HG03354 (cell line): ENCODE results near the gene ZNF521.

ENCODE experiments used
- ATAC-seq: cut with Tn5 transposase; IDR thresholded peaks from one replicate; pipeline ENCODE4 v1.9.1; 2021; ENCODE audit warnings: mild to moderate bottlenecking; ENCODE audit not compliant: unreplicated experiment, poor library complexity, severe bottlenecking

Gene ZNF521

DNA sequence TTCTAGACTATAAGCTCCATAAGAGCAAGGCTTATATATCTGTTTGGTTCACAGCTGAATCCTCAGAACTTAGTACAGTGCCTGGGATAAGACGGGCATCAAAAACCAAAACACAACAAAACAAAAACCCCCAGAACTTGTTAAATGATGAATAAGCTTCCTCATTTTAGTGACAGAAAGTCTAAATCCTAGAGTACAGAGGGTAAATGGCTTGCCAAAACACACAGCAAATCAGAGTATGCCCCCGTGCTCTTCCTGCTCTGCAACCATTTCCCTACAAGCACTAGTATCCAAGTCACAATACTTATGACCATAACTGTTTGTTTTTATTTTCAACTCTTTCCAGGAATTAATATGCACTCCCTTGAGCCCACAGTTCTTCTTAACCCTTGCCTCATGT, 10.1 kb downstream of the ZNF521 start:
- ATAC-seq = no peak

DNA sequence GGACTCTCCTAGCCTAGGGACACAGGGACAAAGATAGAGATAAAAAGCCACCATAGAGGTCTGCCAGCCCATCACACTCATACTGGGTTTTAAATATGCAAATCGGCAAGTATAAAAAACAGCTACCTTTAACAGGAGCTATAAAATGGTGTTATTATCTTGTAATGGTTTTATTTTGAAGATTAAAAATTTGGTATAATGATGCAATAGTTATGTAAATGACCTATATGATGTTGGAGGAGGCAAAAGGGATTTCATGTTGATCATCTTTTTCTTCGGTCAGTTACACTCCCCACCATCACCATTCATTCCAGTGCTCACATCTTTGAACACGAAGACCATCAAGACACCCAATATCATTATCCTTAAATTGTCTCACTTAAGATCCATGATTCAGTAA, 11.2 kb downstream of the ZNF521 start:
- ATAC-seq = no peak

DNA sequence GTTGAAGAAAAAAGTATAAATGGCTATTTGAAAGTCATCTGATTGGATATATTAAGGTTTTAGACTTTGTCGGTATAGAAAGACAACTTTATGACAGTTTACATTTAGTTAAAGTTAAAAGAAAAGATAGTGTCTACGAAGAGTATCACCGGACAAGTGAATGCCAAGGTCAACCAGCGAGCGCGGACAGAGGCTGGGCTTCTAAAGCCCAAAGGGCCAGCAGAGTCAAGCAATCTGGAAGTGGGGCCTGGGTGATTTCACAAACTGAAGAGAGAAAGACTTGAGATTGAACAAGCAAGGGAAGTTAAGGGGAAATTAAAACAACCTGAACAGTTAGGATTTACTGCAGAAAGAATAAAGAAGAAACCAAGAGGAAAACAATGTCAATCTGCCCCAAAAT, 16.3 kb downstream of the ZNF521 start:
- no peak for ATAC-seq

- no peak for ATAC-seq
These were observed 16.9 kb downstream of the ZNF521 start for GRCh38 chr18:25335062-25335461.

DNA sequence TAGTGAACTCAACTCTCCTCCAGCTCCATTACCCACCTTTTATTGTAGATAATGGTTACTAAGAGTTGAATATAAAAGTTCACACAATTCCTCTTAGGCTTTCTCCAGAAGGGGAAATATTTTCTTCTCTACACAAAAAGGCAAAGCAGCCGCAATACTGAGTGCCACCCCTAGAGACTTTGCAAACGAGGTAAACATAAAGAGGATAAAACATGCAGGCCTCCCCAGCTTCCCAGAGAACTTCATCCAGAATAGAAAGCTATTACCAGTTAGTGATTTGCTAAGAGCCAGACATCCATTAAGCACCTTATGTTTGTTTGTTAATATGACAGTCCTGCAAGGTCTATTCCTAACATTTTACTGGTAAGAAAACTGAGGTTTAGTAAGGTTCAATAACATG, 17.4 kb downstream of the ZNF521 start:
- ATAC-seq = no peak

- ATAC-seq = no peak
These were observed 20.0 kb downstream of the ZNF521 start for GRCh38 chr18:25332002-25332401.

- ATAC-seq = no peak
These were observed 22.2 kb downstream of the ZNF521 start for GRCh38 chr18:25329783-25330182.

GRCh38 chr18:25327584-25327983, 24.4 kb downstream of the ZNF521 start:
- ATAC-seq = no peak

DNA sequence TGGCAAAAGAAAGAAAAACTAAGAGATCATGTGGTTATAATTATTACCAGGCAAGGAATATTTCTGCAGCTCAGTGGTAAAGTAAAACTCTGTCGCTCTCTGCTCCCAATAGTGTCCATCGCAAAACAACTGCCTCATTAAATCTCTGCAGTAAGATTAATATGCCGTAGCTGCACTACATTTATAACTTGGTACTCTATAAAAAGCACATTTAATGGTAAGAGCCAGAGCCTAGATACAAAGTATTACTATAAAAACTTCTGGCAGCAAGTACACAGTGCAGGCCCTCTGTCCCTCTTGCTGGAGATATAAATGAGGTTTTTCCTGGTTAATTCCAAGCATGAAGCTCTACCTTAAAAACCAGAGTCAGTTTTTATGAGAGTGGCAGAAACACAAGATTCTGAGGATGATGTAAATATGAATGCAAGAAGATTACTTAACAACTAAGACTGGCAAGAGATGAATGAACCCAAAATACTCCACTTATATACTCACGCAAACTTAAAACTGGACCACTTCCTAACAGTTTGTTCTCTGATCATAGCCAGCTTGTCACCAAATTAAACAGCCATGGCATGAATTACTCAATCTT, 25.5 kb downstream of the ZNF521 start:
- ATAC-seq = no peak

DNA sequence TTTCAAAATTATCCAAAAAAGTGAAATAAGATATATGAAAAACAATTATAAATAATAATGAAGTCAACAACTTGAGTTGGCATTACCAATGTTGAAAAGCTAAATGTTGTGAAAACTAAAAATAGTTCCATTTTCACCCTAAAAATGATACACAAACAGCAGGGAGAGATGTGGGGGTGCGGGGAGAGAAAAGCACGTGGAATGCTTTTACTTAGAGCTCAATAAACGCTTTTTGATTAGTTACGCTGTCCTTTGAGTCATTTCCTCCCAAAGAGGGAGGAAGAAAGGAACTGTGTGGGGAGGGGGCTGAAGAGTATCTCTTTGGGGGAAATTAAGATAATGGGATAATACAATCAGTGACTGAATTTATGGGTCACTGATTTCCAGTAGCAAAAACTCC, 29.2 kb downstream of the ZNF521 start:
- ATAC-seq = no peak

GRCh38 chr18:25316381-25317018, 35.5 kb downstream of the ZNF521 start:
- ATAC-seq = no peak

DNA sequence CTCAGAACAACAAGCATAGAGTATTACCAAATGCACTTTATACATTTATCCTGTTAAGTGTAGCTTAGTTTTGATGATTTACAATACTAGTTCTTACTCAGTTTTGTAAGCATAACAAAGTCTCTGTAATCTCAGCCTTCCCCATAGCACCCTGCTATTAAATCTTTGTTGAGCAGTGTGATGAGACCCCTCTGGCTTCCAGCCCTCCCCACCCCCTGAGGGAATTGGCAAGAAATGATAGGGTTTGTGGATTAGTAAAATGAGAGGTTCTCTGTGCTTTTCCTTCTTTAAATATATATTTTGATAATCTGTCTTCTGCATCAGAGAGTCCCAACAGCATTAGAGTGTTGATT, 37.2 kb downstream of the ZNF521 start:
- ATAC-seq = no peak

DNA sequence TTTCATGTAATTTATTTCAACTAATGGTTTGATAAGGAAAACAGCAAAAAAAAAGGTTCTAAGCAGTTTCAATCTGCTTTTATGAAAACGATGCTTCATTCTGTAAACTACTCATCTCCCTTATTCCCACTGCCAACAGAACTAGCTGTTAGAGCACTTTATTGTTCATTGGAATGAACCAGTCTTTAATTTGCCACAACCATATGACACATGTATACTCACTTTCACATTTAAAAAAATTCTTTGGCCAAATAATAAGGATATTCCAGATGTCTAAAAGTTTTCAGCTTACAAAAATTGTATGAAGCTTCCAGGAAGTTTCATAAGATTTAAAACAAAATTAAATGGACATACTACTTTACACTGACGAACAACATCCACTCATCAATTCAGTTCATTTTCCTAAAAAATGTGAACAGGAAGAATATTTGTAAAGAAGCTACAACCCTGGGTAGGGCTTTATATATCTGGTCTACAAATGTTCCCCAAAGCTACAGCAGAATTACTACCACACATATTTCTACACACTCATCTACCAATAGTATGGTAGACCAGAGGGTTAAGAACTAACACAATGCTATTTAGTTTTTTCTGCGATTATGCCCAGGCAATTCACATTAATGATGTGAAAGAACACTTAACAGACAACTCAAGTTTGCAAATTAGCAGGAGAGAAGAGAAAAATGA, 37.7 kb downstream of the ZNF521 start:
- ATAC-seq = no peak

- no peak for ATAC-seq
These were observed 38.7 kb downstream of the ZNF521 start for GRCh38 chr18:25313268-25313667.

GRCh38 chr18:25310045-25310444, 41.9 kb downstream of the ZNF521 start:
- no peak for ATAC-seq

DNA sequence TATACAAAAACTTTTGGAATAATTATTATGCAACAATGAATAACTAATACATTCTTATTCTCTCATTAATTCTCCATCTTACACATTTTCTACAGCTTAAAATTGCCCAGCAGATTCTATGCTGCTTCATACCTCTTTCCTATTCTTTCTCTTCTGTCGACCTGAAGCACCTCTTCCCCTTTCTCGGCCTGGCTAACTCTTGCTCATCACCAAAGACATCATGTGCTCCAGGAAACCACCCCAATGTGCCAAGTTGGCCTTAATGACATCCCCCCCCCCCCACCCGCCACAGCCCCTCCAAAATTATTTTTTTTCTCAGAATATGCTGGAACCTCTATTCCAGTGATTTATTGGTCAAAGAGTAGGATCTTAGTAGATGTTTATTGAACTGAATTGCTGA, 43.6 kb downstream of the ZNF521 start:
- ATAC-seq = no peak

DNA sequence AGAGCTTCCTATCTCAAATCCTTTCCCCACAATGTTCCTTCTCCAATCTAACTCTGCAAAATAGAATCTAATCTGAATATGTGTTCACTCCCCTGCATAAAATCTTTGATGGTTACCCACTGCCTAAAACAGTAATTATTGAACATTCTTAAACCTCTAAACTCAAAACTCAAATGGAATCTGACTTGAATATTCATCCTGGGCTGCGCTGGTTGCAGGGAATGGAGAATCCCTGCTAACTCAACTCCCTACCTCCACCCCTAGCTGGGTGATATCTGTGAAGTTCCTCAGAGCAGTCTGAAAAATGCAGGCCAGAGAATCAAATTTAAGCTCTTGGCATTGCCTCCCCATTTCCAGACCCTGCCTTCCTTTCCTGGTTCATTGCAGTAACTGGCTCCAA, 44.8 kb downstream of the ZNF521 start:
- no peak for ATAC-seq

GRCh38 chr18:25306671-25307070, 45.3 kb downstream of the ZNF521 start:
- ATAC-seq = no peak

DNA sequence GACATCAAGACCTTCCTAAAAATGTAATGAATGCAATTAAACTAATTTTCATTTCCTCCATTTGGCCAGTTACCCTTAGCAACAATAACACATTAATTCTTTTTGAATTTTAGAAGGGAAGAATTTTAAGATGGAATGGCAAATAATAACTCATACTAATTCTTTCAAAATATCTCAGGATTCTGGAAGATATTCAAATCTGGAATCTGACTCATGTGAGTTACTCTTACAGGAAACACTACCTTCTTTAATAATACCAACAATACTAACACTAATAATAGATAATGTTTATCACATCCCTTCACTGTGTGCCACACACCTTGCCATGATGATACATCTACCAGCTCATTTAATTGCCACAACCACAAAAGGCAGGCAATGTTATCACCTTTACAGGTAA, 46.4 kb downstream of the ZNF521 start:
- ATAC-seq = no peak

- ATAC-seq = no peak
These were observed 51.5 kb downstream of the ZNF521 start for GRCh38 chr18:25300492-25300891.
